GM21526 (cell line): ENCODE data around the gene ATXN1.

Experiments used
- ATAC-seq: cut with Tn5 transposase; IDR thresholded peaks from one replicate; pipeline ENCODE4 v1.9.1; 2021; ENCODE audit warnings: moderate library complexity; ENCODE audit not compliant: unreplicated experiment, low FRiP score

Gene ATXN1

GRCh38 chr6:16490616-16491015 lies 270.6 kb downstream of the ATXN1 start:
- no peak for ATAC-seq

GRCh38 chr6:16488813-16489212 lies 272.4 kb downstream of the ATXN1 start:
- no peak for ATAC-seq

- no peak for ATAC-seq
Measured at GRCh38 chr6:16487996-16488674, 273.1 kb downstream of the ATXN1 start.

GRCh38 chr6:16486661-16487060 lies 274.6 kb downstream of the ATXN1 start:
- no peak for ATAC-seq

- ATAC-seq, result no peak
Measured at GRCh38 chr6:16483315-16483875, 277.9 kb downstream of the ATXN1 start.

GRCh38 chr6:16482702-16483314 lies 278.5 kb downstream of the ATXN1 start:
- ATAC-seq, result no peak

- ATAC-seq, result no peak
Measured at GRCh38 chr6:16481697-16482399, 279.4 kb downstream of the ATXN1 start.

- no peak for ATAC-seq
Measured at GRCh38 chr6:16480763-16481560, 280.3 kb downstream of the ATXN1 start.

GRCh38 chr6:16477367-16478149 lies 283.7 kb downstream of the ATXN1 start:
- no peak for ATAC-seq

GRCh38 chr6:16476861-16477260 lies 284.4 kb downstream of the ATXN1 start:
- ATAC-seq, result no peak

GRCh38 chr6:16475494-16475781 lies 285.8 kb downstream of the ATXN1 start:
- ATAC-seq, result no peak

- no peak for ATAC-seq
Measured at GRCh38 chr6:16474772-16475493, 286.3 kb downstream of the ATXN1 start.

GRCh38 chr6:16473908-16474771 lies 287.1 kb downstream of the ATXN1 start:
- ATAC-seq, result no peak

- peak; percentile 54 for ATAC-seq
Measured at GRCh38 chr6:16473184-16473907, 287.9 kb downstream of the ATXN1 start.

GRCh38 chr6:16472349-16473069 lies 288.8 kb downstream of the ATXN1 start:
- ATAC-seq, result no peak

GRCh38 chr6:16471910-16472297 lies 289.4 kb downstream of the ATXN1 start:
- ATAC-seq, result no peak

- ATAC-seq, result peak; percentile 54
Measured at GRCh38 chr6:16471222-16471909, 289.9 kb downstream of the ATXN1 start.
